ENCODE results near the gene NPC1. TPM values are rescaled to one million over a fixed set of nuclear protein-coding genes. Genes with fewer than 3 reads are reported as not detected.

NPC1 gene
- total RNA-seq, 1 experiment from 2014 or later, result 39.6 TPM

- H3K4me2 ChIP-seq, result peak overlapping the region; percentile 56
- TF ChIP-seq, protein P1, sequence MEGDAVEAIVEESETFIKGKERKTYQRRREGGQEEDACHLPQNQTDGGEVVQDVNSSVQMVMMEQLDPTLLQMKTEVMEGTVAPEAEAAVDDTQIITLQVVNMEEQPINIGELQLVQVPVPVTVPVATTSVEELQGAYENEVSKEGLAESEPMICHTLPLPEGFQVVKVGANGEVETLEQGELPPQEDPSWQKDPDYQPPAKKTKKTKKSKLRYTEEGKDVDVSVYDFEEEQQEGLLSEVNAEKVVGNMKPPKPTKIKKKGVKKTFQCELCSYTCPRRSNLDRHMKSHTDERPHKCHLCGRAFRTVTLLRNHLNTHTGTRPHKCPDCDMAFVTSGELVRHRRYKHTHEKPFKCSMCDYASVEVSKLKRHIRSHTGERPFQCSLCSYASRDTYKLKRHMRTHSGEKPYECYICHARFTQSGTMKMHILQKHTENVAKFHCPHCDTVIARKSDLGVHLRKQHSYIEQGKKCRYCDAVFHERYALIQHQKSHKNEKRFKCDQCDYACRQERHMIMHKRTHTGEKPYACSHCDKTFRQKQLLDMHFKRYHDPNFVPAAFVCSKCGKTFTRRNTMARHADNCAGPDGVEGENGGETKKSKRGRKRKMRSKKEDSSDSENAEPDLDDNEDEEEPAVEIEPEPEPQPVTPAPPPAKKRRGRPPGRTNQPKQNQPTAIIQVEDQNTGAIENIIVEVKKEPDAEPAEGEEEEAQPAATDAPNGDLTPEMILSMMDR (conservative IDR thresholded peaks at IDR 0.05), result no peak
- no peak for TF ChIP-seq EZH2 (IDR thresholded peaks at IDR 0.05; ENCODE audit: low read depth)
- no peak overlapping the region for H3K4me3 ChIP-seq
- ChIA-PET POLR2A (ENCODE audit: unreplicated experiment) (interaction anchor here (0.5 kb wide), 1 partner anchor 611 kb away, joined by 8 read pairs; no protein-coding TSS in a partner anchor), CTCF (no interaction called here)
- H4K20me1 ChIP-seq (ENCODE audit: insufficient read depth), result no peaks in the 10 kb centered on the region
- BruUV-seq (replicated peaks), result no TSS peak
- no peaks in the 10 kb centered on the region for H3K9me3 ChIP-seq (ENCODE audit: insufficient read depth, low read depth)
- no peaks in the 10 kb centered on the region for H3K27me3 ChIP-seq (ENCODE audit: insufficient read depth, low read depth)
- H2AFZ ChIP-seq, result no peak overlapping the region
- peak overlapping the region; percentile 85 for H3K27ac ChIP-seq
- H3K4me1 ChIP-seq (replicated peaks; ENCODE audit: insufficient read depth), result peaks cover 22% of the 10 kb centered on the region
- H3K79me2 ChIP-seq (ENCODE audit: low read depth), result no peaks in the 10 kb centered on the region
- H3F3A ChIP-seq (ENCODE audit: insufficient read depth, low read depth), result peaks cover 22% of the 10 kb centered on the region
- H3K9me2 ChIP-seq (ENCODE audit: insufficient read depth), result no peaks in the 10 kb centered on the region
- intact Hi-C loops (cut with micrococcal nuclease; ENCODE audit: unreplicated experiment), result no loop called here
- peaks cover 14% of the 10 kb centered on the region for H3K36me3 ChIP-seq (ENCODE audit: low read depth)
- no peak for DNase-seq
Measured at GRCh38 chr18:23528580-23529472, 57.5 kb downstream of the NPC1 start.

DNA sequence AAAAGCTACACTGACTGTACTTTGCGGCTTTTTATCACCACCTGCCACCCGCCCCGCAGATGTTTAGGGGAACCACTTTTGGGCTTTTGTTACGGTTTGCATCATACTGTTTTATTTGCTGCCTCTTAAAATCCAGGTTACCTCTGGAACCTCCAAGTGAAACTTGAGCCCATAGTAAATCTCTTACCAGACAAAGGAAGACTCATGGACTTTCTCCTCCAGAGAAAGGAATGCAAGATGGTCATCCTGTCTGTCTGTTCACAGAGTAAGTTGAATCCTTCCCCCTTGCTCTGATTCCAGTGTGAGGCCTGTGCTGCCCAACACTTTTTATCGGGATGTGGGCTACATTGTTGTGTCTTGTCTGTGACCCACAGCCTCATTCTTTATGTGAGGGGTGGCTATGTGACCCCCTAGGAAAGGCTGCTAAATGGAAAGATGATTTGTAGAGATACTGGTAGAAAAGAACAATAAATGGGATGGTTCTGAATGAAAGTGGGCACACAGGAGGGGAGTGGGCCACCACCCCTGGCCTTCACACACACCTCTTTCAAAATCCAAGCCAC is 59.7 kb downstream of the NPC1 start:
- ChIA-PET POLR2A (ENCODE audit: unreplicated experiment) (interaction anchor here (0.6 kb wide), 1 partner anchor 25 kb away, joined by 5 read pairs; no protein-coding TSS in a partner anchor), CTCF (interaction anchor here (0.7 kb wide), 1 partner anchor 15 kb away, joined by 5 read pairs; no protein-coding TSS in a partner anchor)
- no peak overlapping the region for H3K27ac ChIP-seq
- H4K20me1 ChIP-seq (ENCODE audit: insufficient read depth), result no peaks in the 10 kb centered on the region
- peaks cover 22% of the 10 kb centered on the region for H3F3A ChIP-seq (ENCODE audit: insufficient read depth, low read depth)
- peaks cover 14% of the 10 kb centered on the region for H3K36me3 ChIP-seq (ENCODE audit: low read depth)
- no peak overlapping the region for H3K4me3 ChIP-seq
- no peaks in the 10 kb centered on the region for H3K79me2 ChIP-seq (ENCODE audit: low read depth)
- peaks cover 22% of the 10 kb centered on the region for H3K4me1 ChIP-seq (replicated peaks; ENCODE audit: insufficient read depth)
- no peak for TF ChIP-seq EZH2 (IDR thresholded peaks at IDR 0.05; ENCODE audit: low read depth)
- TF ChIP-seq, protein P1 (conservative IDR thresholded peaks at IDR 0.05), result no peak
- BruUV-seq (replicated peaks), result no TSS peak
- no peak overlapping the region for H2AFZ ChIP-seq
- no peak for DNase-seq
- H3K27me3 ChIP-seq (ENCODE audit: insufficient read depth, low read depth), result no peaks in the 10 kb centered on the region
- intact Hi-C loops (cut with micrococcal nuclease; ENCODE audit: unreplicated experiment), result no loop called here
- H3K9me3 ChIP-seq (ENCODE audit: insufficient read depth, low read depth), result no peaks in the 10 kb centered on the region
- H3K9me2 ChIP-seq (ENCODE audit: insufficient read depth), result no peaks in the 10 kb centered on the region
- H3K4me2 ChIP-seq, result no peak overlapping the region

DNA sequence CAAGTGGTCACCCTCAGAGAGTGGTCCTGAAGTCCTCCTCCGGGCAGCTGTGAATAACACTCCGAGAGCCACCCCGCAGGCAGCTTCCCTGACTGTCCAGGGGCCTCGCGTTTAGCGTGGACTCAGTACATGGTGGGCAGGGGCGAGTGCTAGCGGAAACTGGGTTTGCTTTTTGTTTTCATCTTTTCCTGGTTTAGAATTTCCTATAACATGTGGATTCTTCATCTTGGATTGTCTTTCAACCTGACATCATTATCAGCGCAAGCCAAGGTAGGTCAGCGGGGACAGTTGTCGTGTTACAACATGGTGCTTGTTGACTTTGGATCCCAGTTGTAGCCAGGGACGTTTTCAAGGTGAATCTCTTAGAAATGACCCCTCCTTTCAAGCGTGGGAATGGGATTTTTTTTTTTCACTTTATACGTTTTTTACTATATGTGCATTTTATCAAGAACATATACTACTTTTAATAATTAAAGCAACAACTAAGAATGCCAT is 62.0 kb downstream of the NPC1 start:
- H3K4me2 ChIP-seq, result no peak overlapping the region
- CTCF ChIA-PET, result no interaction called here

More for the DNA sequence above, 62.0 kb downstream of the NPC1 start:
- peaks cover 10% of the 10 kb centered on the region for H3F3A ChIP-seq (ENCODE audit: insufficient read depth, low read depth)
- no peaks in the 10 kb centered on the region for H3K9me3 ChIP-seq (ENCODE audit: insufficient read depth, low read depth)
- H3K4me1 ChIP-seq (replicated peaks; ENCODE audit: insufficient read depth), result peaks cover 7% of the 10 kb centered on the region
- no peaks in the 10 kb centered on the region for H3K27me3 ChIP-seq (ENCODE audit: insufficient read depth, low read depth)
- H3K9me2 ChIP-seq (ENCODE audit: insufficient read depth), result no peaks in the 10 kb centered on the region
- H2AFZ ChIP-seq, result no peak overlapping the region
- H3K79me2 ChIP-seq (ENCODE audit: low read depth), result no peaks in the 10 kb centered on the region
- peaks cover 7% of the 10 kb centered on the region; the same call in 1 of the 2 replicates for H3K36me3 ChIP-seq (ENCODE audit: low read depth)
- DNase-seq, result no peak
- POLR2A ChIA-PET (ENCODE audit: unreplicated experiment), result no interaction called here
- no peak overlapping the region for H3K4me3 ChIP-seq
- BruUV-seq (replicated peaks), result no TSS peak
- TF ChIP-seq, protein P1 (conservative IDR thresholded peaks at IDR 0.05), result no peak
- no peak for TF ChIP-seq EZH2 (IDR thresholded peaks at IDR 0.05; ENCODE audit: low read depth)
- intact Hi-C loops (cut with micrococcal nuclease; ENCODE audit: unreplicated experiment), result no loop called here
- no peak overlapping the region for H3K27ac ChIP-seq
- no peaks in the 10 kb centered on the region for H4K20me1 ChIP-seq (ENCODE audit: insufficient read depth)

All from PC-9 (cell line).